ENCODE measurements around the gene CARMIL1.
"Not testable (repeated sequence)": the region's sequence is repeated elsewhere in the genome, so short reads cannot be mapped to it uniquely, and the experiment has no call there.

CARMIL1 gene

GRCh38 chr6:25295651-25296050, 16.5 kb downstream of the CARMIL1 start:
- Histone ChIP-seq H3K36me3 (ENCODE audit: control insufficient read depth in 2 of 2, insufficient read depth in 2 of 2, low read length in 2 of 2) (no peaks in the 10 kb centered on the region), H3K4me3 (ENCODE audit: low read length in 2 of 2) (no peak overlapping the region), H3K27me3 (ENCODE audit: control insufficient read depth in 1 of 2, insufficient read depth in 2 of 2, low read length in 2 of 2) (no peaks in the 10 kb centered on the region), H3K4me1 (ENCODE audit: control insufficient read depth, insufficient read depth, low read length) (peaks cover 7% of the 10 kb centered on the region), H3K9me3 (ENCODE audit: control insufficient read depth in 2 of 2, low read length in 2 of 2) (no peaks in the 10 kb centered on the region), H3K27ac (ENCODE audit: low read length) (no peak overlapping the region), H3K9ac (ENCODE audit: low read length in 2 of 2) (no peak overlapping the region)

GRCh38 chr6:25296217-25296905, 17.2 kb downstream of the CARMIL1 start:
- peaks cover 7% of the 10 kb centered on the region for H3K4me1 ChIP-seq (ENCODE audit: control insufficient read depth, insufficient read depth, low read length)
- H3K4me3 ChIP-seq (ENCODE audit: low read length in 2 of 2): no peak overlapping the region
- no peak overlapping the region for H3K9ac ChIP-seq (ENCODE audit: low read length in 2 of 2)
- H3K36me3 ChIP-seq (ENCODE audit: control insufficient read depth in 2 of 2, insufficient read depth in 2 of 2, low read length in 2 of 2): no peaks in the 10 kb centered on the region
- H3K9me3 ChIP-seq (ENCODE audit: control insufficient read depth in 2 of 2, low read length in 2 of 2): no peaks in the 10 kb centered on the region
- peak overlapping the region; percentile 37 for H3K27ac ChIP-seq (ENCODE audit: low read length)
- H3K27me3 ChIP-seq (ENCODE audit: control insufficient read depth in 1 of 2, insufficient read depth in 2 of 2, low read length in 2 of 2): no peaks in the 10 kb centered on the region

- Histone ChIP-seq H3K36me3 (ENCODE audit: control insufficient read depth in 2 of 2, insufficient read depth in 2 of 2, low read length in 2 of 2) (no peaks in the 10 kb centered on the region), H3K4me3 (ENCODE audit: low read length in 2 of 2) (no peak overlapping the region), H3K4me1 (ENCODE audit: control insufficient read depth, insufficient read depth, low read length) (peaks cover 7% of the 10 kb centered on the region), H3K9me3 (ENCODE audit: control insufficient read depth in 2 of 2, low read length in 2 of 2) (no peaks in the 10 kb centered on the region), H3K9ac (ENCODE audit: low read length in 2 of 2) (no peak overlapping the region), H3K27ac (ENCODE audit: low read length) (no peak overlapping the region), H3K27me3 (ENCODE audit: control insufficient read depth in 1 of 2, insufficient read depth in 2 of 2, low read length in 2 of 2) (no peaks in the 10 kb centered on the region)
Measured at GRCh38 chr6:25297039-25297441, 17.9 kb downstream of the CARMIL1 start.

DNA sequence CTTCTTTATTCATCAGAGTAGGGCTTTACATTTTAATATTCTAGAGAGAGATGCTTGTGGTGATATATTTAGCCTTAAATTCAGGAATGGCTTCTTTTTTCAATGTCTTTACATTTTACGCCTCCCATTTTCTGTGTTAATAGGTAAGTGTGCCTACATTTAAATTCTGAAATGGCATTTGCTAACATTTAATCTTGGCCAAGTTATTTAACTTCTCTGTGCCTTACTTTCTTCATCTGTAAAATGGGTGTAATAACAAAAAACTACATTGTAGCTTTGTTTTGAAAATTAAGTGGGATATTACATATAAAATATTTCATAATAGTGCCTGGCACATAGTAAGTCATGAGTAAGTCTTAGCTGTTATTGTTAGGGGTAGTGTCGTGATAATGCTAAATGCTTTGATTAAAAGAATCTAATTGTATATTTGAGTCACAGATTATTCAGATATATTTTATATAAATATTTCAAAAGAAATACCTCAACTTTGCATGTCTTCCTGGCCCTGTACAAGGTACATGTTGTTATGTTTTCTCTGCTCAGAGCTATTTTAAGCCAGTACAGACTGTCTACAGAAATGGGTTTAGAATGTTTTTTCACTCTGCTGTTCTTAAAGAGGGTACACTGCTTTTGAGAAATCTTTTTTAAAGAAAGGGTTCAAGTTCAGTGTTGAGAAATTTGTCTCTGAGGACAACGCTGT, 18.8 kb downstream of the CARMIL1 start:
- Histone ChIP-seq H3K27ac (ENCODE audit: low read length) (no peak overlapping the region), H3K9me3 (ENCODE audit: control insufficient read depth in 2 of 2, low read length in 2 of 2) (no peaks in the 10 kb centered on the region), H3K4me3 (ENCODE audit: low read length in 2 of 2) (no peak overlapping the region), H3K9ac (ENCODE audit: low read length in 2 of 2) (no peak overlapping the region), H3K4me1 (ENCODE audit: control insufficient read depth, insufficient read depth, low read length) (peaks cover 7% of the 10 kb centered on the region), H3K36me3 (ENCODE audit: control insufficient read depth in 2 of 2, insufficient read depth in 2 of 2, low read length in 2 of 2) (no peaks in the 10 kb centered on the region), H3K27me3 (ENCODE audit: control insufficient read depth in 1 of 2, insufficient read depth in 2 of 2, low read length in 2 of 2) (no peaks in the 10 kb centered on the region)

DNA sequence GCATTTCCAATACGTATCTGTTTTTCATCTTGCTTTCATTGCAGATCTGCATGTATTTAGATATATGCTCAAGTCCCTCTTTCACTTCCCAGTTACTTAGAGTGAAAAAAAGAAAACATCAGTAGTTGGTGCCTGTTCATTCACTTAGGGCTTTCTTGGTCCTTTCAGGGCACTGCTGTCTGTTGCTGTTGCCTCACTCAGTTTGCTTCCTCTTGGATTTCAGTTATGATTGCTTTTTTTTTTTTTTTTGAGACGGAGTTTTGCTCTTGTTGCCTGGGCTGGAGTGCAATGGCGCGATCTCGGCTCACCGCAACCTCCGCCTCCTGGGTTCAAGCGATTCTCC, 19.3 kb downstream of the CARMIL1 start:
- H3K9ac ChIP-seq (ENCODE audit: low read length in 2 of 2); H3K4me1 ChIP-seq (ENCODE audit: control insufficient read depth, insufficient read depth, low read length); H3K27me3 ChIP-seq (ENCODE audit: control insufficient read depth in 1 of 2, insufficient read depth in 2 of 2, low read length in 2 of 2); H3K9me3 ChIP-seq (ENCODE audit: control insufficient read depth in 2 of 2, low read length in 2 of 2); H3K27ac ChIP-seq (ENCODE audit: low read length); H3K36me3 ChIP-seq (ENCODE audit: control insufficient read depth in 2 of 2, insufficient read depth in 2 of 2, low read length in 2 of 2); H3K4me3 ChIP-seq (ENCODE audit: low read length in 2 of 2): not testable (repeated sequence)

DNA sequence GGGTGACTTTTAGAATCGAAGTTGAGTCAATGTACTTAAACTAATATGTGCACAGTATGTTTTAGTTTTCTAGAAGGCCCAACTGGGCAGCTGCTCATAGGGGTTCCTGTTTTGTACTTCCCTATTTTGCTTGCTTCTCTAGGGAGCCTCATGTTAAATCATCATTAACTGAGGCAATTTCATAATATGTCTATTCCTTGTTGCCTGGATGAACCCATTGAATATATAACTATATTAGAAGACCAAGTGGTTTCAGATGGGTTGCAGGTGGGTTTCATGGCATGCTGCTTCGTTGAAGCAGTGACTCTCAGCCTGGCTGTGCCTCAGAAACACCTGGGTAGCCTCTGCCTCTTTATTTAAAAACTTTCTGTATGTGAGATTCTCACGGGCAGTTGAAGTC, 22.2 kb downstream of the CARMIL1 start:
- H3K4me1 ChIP-seq (ENCODE audit: control insufficient read depth, insufficient read depth, low read length): peaks cover 4% of the 10 kb centered on the region
- no peaks in the 10 kb centered on the region for H3K27me3 ChIP-seq (ENCODE audit: control insufficient read depth in 1 of 2, insufficient read depth in 2 of 2, low read length in 2 of 2)
- H3K9me3 ChIP-seq (ENCODE audit: control insufficient read depth in 2 of 2, low read length in 2 of 2): no peaks in the 10 kb centered on the region
- H3K9ac ChIP-seq (ENCODE audit: low read length in 2 of 2): no peak overlapping the region
- no peaks in the 10 kb centered on the region for H3K36me3 ChIP-seq (ENCODE audit: control insufficient read depth in 2 of 2, insufficient read depth in 2 of 2, low read length in 2 of 2)
- no peak overlapping the region for H3K4me3 ChIP-seq (ENCODE audit: low read length in 2 of 2)
- no peak overlapping the region for H3K27ac ChIP-seq (ENCODE audit: low read length)

- H3K9me3 ChIP-seq (ENCODE audit: control insufficient read depth in 2 of 2, low read length in 2 of 2): no peaks in the 10 kb centered on the region
- H3K9ac ChIP-seq (ENCODE audit: low read length in 2 of 2): no peak overlapping the region
- no peaks in the 10 kb centered on the region for H3K36me3 ChIP-seq (ENCODE audit: control insufficient read depth in 2 of 2, insufficient read depth in 2 of 2, low read length in 2 of 2)
- H3K4me1 ChIP-seq (ENCODE audit: control insufficient read depth, insufficient read depth, low read length): peaks cover 2% of the 10 kb centered on the region
- H3K27ac ChIP-seq (ENCODE audit: low read length): no peak overlapping the region
- H3K4me3 ChIP-seq (ENCODE audit: low read length in 2 of 2): no peak overlapping the region
- no peaks in the 10 kb centered on the region for H3K27me3 ChIP-seq (ENCODE audit: control insufficient read depth in 1 of 2, insufficient read depth in 2 of 2, low read length in 2 of 2)
Measured at GRCh38 chr6:25302151-25302550, 23.0 kb downstream of the CARMIL1 start.

DNA sequence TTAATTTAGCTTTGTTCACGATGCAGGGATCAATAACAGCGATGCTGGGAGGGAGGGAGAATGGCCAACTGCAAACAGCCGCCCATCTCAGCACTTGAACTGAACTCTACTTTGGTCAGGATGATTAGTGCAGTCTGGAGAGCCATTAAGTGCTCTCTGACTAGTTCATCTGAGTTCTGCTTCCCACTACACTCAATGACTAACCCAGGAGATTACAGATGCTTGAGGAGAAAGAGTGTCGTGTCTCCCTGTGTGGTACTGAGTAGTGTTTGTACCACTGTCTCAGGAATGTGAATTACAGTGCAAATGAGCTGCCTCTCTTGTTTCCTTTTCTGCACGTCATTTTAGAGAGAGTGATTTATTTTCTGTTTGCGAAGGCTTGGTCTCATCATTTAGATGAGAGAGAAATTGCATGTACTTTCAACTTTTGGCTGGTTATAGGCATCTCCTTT, 23.5 kb downstream of the CARMIL1 start:
- no peak overlapping the region for H3K4me3 ChIP-seq (ENCODE audit: low read length in 2 of 2)
- H3K9me3 ChIP-seq (ENCODE audit: control insufficient read depth in 2 of 2, low read length in 2 of 2): no peaks in the 10 kb centered on the region
- H3K4me1 ChIP-seq (ENCODE audit: control insufficient read depth, insufficient read depth, low read length): no peaks in the 10 kb centered on the region

DNA sequence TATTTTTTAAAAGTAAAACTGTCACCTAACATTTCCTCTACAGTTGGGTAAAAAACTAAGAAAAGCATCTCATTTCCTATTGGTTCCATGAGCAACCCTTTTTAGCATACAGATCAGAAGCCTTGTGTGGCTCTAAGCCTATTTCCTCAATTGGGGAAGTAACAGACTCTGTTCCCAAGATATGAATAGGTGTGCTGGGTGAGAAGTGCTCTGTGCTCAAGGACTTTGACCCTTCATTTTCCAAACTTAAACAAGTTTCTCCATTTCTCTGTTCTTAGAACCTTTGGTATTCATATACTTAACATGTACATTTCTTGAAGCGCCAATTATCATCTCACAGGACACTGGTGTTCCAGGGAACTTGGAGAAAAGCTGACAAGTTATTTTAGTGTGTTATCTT, 24.1 kb downstream of the CARMIL1 start:
- Histone ChIP-seq H3K9ac (ENCODE audit: low read length in 2 of 2) (no peak overlapping the region), H3K27ac (ENCODE audit: low read length) (no peak overlapping the region), H3K9me3 (ENCODE audit: control insufficient read depth in 2 of 2, low read length in 2 of 2) (no peaks in the 10 kb centered on the region), H3K36me3 (ENCODE audit: control insufficient read depth in 2 of 2, insufficient read depth in 2 of 2, low read length in 2 of 2) (no peaks in the 10 kb centered on the region), H3K27me3 (ENCODE audit: control insufficient read depth in 1 of 2, insufficient read depth in 2 of 2, low read length in 2 of 2) (no peaks in the 10 kb centered on the region), H3K4me3 (ENCODE audit: low read length in 2 of 2) (no peak overlapping the region), H3K4me1 (ENCODE audit: control insufficient read depth, insufficient read depth, low read length) (no peaks in the 10 kb centered on the region)

More for the DNA sequence above, 23.5 kb downstream of the CARMIL1 start:
- Histone ChIP-seq H3K27me3 (ENCODE audit: control insufficient read depth in 1 of 2, insufficient read depth in 2 of 2, low read length in 2 of 2) (no peaks in the 10 kb centered on the region), H3K9ac (ENCODE audit: low read length in 2 of 2) (no peak overlapping the region), H3K36me3 (ENCODE audit: control insufficient read depth in 2 of 2, insufficient read depth in 2 of 2, low read length in 2 of 2) (no peaks in the 10 kb centered on the region), H3K27ac (ENCODE audit: low read length) (no peak overlapping the region)

DNA sequence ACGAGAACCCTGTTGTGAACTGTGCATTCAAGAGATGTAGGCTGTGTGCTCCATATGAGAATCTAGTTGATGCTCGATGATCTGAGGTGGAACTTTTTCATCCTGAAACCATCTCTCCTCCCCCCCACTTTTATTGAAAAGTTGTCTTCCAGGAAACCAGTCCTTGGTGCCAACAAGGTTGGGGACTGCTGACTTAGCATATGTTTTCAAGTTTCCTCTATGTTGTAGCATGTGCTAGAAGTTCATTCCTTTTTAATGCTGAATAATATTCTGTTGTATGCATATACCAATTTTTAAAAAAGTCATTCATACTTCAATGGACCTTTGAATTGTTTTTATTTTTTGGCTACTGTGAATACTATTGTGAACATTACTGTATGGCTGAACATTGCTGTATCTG, 27.2 kb downstream of the CARMIL1 start:
- Histone ChIP-seq H3K9me3 (ENCODE audit: control insufficient read depth in 2 of 2, low read length in 2 of 2) (no peaks in the 10 kb centered on the region), H3K36me3 (ENCODE audit: control insufficient read depth in 2 of 2, insufficient read depth in 2 of 2, low read length in 2 of 2) (no peaks in the 10 kb centered on the region), H3K9ac (ENCODE audit: low read length in 2 of 2) (no peak overlapping the region), H3K4me1 (ENCODE audit: control insufficient read depth, insufficient read depth, low read length) (peaks cover under 1% of the 10 kb centered on the region), H3K4me3 (ENCODE audit: low read length in 2 of 2) (no peak overlapping the region), H3K27me3 (ENCODE audit: control insufficient read depth in 1 of 2, insufficient read depth in 2 of 2, low read length in 2 of 2) (no peaks in the 10 kb centered on the region), H3K27ac (ENCODE audit: low read length) (no peak overlapping the region)

- no peak overlapping the region for H3K4me3 ChIP-seq (ENCODE audit: low read length in 2 of 2)
- peaks cover 4% of the 10 kb centered on the region for H3K4me1 ChIP-seq (ENCODE audit: control insufficient read depth, insufficient read depth, low read length)
- no peak overlapping the region for H3K9ac ChIP-seq (ENCODE audit: low read length in 2 of 2)
- no peaks in the 10 kb centered on the region for H3K27me3 ChIP-seq (ENCODE audit: control insufficient read depth in 1 of 2, insufficient read depth in 2 of 2, low read length in 2 of 2)
- H3K9me3 ChIP-seq (ENCODE audit: control insufficient read depth in 2 of 2, low read length in 2 of 2): no peaks in the 10 kb centered on the region
- no peak overlapping the region for H3K27ac ChIP-seq (ENCODE audit: low read length)
- H3K36me3 ChIP-seq (ENCODE audit: control insufficient read depth in 2 of 2, insufficient read depth in 2 of 2, low read length in 2 of 2): no peaks in the 10 kb centered on the region
Measured at GRCh38 chr6:25307805-25308494, 28.8 kb downstream of the CARMIL1 start.
